DOHH2 (cell line): Measurements from ENCODE around the gene MTHFD2L.

Experiments used
- H3F3A ChIP-seq: fragments of 200-600 bp; sonication (generic), shearing (Covaris generic); 2 replicates; pipeline ENCODE4 v1.6.0; 2016; ENCODE audit warnings: antibody characterized with exemption, mild to moderate bottlenecking; ENCODE audit not compliant: control insufficient read depth, insufficient read depth
- H3K27ac ChIP-seq: fragments of 200-600 bp; sonication (generic); 2 replicates; pipeline ENCODE4 v1.5.1; 2014; ENCODE audit warnings: low read depth, mild to moderate bottlenecking, low read length, moderate library complexity
- H3K27me3 ChIP-seq: fragments of 200-600 bp; sonication (generic); 2 replicates; pipeline ENCODE4 v1.6.1; 2014; ENCODE audit warnings: mild to moderate bottlenecking, low read length, mixed read lengths; ENCODE audit not compliant: control insufficient read depth
- H3K36me3 ChIP-seq: fragments of 200-600 bp; sonication (generic); 2 replicates; pipeline ENCODE4 v1.6.1; 2014; ENCODE audit warnings: mild to moderate bottlenecking, low read length, moderate library complexity, mixed read lengths; ENCODE audit not compliant: control insufficient read depth
- H3K4me1 ChIP-seq: fragments of 200-600 bp; sonication (generic); 2 replicates; pipeline ENCODE4 v1.6.1; 2014; ENCODE audit warnings: mild to moderate bottlenecking, low read length, mixed read lengths; ENCODE audit not compliant: control insufficient read depth
- H3K4me2 ChIP-seq: fragments of 200-600 bp; sonication (generic); 2 replicates; pipeline ENCODE4 v1.6.0; 2014; ENCODE audit warnings: mild to moderate bottlenecking, low read length, moderate library complexity
- H3K4me3 ChIP-seq: fragments of 200-600 bp; sonication (generic); 2 replicates; pipeline ENCODE4 v1.5.1; 2014; ENCODE audit warnings: mild to moderate bottlenecking, low read length, mixed read lengths
- H3K79me2 ChIP-seq: fragments of 200-600 bp; sonication (generic); 2 replicates; pipeline ENCODE4 v1.6.1; 2014; ENCODE audit warnings: mild to moderate bottlenecking, low read length, mixed read lengths; ENCODE audit not compliant: control insufficient read depth
- H3K9me2 ChIP-seq: fragments of 200-600 bp; sonication (generic); replicated peaks from 2 replicates; pipeline ENCODE4 v1.6.1; 2014; ENCODE audit warnings: mild to moderate bottlenecking, low read length, mixed read lengths; ENCODE audit not compliant: control insufficient read depth
- H3K9me3 ChIP-seq: fragments of 200-600 bp; sonication (generic); 2 replicates; pipeline ENCODE4 v1.6.1; 2014; ENCODE audit warnings: antibody characterized with exemption, low read length, mixed read lengths; ENCODE audit not compliant: control insufficient read depth, insufficient read depth
- H4K20me1 ChIP-seq: fragments of 200-600 bp; sonication (generic); 2 replicates; pipeline ENCODE4 v1.6.0; 2014; ENCODE audit warnings: low read depth, mild to moderate bottlenecking, antibody characterized with exemption, low read length, moderate library complexity; ENCODE audit not compliant: control insufficient read depth, insufficient read depth
- EZH2phosphoT487 ChIP-seq: fragments of 200-600 bp; sonication (generic); IDR thresholded peaks from 2 replicates; pipeline ENCODE4 v1.6.1; 2017; ENCODE audit warnings: borderline replicate concordance, mild to moderate bottlenecking, antibody characterized with exemption, low read length, moderate library complexity, mixed read lengths
- TF ChIP-seq, protein P1 (sequence below): fragments of 200-600 bp; sonication (generic); IDR thresholded peaks from one replicate; pipeline ENCODE4 v1.5.1; 2014; ENCODE audit warnings: antibody characterized with exemption, mild to moderate bottlenecking, low read depth, low read length; ENCODE audit not compliant: poor library complexity, severe bottlenecking

MTHFD2L gene

DNA sequence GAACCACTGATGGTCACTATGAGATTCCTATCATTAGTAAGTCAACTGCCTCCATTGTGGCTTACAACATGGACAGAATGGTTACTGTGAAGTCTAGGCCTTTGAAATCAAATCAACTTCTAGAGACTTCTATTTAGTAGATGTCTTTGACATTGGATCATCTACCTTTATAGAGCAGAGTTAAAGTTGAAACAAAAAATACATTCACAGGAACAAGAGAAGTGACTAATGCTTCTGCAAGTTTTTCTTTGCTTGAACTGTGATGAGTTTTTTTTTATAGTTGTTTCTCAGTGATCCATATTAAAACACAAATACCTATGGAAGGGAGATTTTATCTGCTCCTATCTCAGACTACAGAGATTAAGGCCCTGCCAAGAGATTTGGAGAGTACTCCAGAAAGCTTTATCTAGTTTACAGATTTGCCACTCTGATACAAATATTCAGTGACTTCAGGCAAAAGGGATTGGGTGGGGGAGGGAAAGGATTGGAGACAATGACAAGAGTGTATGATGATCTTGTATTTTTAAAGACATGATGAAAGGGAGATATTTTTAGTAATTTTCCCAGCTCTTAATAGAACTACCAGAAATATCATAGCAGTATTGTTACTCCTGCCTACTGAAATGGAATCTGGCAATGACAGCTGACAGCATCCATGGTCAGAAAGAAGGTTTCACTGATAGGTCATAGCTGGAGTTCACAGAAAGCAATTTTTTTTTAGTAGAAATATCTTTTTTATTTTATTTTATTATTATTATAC lies 134.4 kb downstream of the MTHFD2L start:
- no peak overlapping the region for H3K4me2 ChIP-seq
- no peak overlapping the region for H3K27ac ChIP-seq
- no peak for TF ChIP-seq EZH2phosphoT487
- TF ChIP-seq, protein P1, sequence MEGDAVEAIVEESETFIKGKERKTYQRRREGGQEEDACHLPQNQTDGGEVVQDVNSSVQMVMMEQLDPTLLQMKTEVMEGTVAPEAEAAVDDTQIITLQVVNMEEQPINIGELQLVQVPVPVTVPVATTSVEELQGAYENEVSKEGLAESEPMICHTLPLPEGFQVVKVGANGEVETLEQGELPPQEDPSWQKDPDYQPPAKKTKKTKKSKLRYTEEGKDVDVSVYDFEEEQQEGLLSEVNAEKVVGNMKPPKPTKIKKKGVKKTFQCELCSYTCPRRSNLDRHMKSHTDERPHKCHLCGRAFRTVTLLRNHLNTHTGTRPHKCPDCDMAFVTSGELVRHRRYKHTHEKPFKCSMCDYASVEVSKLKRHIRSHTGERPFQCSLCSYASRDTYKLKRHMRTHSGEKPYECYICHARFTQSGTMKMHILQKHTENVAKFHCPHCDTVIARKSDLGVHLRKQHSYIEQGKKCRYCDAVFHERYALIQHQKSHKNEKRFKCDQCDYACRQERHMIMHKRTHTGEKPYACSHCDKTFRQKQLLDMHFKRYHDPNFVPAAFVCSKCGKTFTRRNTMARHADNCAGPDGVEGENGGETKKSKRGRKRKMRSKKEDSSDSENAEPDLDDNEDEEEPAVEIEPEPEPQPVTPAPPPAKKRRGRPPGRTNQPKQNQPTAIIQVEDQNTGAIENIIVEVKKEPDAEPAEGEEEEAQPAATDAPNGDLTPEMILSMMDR = no peak
- H3K4me3 ChIP-seq = no peak overlapping the region
- H3K9me2 ChIP-seq = no peaks in the 10 kb centered on the region
- H3F3A ChIP-seq = no peaks in the 10 kb centered on the region
- H3K79me2 ChIP-seq = no peaks in the 10 kb centered on the region
- no peaks in the 10 kb centered on the region for H4K20me1 ChIP-seq
- H3K4me1 ChIP-seq = peaks cover 3% of the 10 kb centered on the region
- H3K27me3 ChIP-seq = no peaks in the 10 kb centered on the region
- no peaks in the 10 kb centered on the region for H3K36me3 ChIP-seq
- no peaks in the 10 kb centered on the region for H3K9me3 ChIP-seq

DNA sequence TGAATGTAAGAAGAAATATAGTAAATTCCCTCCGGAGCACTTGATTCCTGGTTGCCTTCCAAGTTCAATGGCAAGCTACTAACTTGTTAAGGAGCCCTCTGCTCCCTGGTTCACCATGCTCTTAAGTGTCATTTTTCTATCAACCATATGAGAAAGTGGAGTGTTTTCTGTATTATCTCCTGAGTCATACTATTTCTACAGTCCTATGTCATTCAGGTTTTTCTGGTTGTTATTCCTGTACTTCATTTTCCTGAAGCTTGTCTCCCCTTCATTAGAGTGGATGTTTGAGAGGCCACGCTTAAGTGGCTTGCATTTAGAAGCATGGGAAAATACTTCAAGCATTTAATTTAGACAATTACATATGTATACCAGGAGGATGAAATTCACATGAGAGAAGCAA lies 135.6 kb downstream of the MTHFD2L start:
- Histone ChIP-seq H3F3A (no peaks in the 10 kb centered on the region), H3K4me2 (no peak overlapping the region), H3K79me2 (no peaks in the 10 kb centered on the region), H3K27ac (no peak overlapping the region), H3K9me3 (no peaks in the 10 kb centered on the region), H3K4me3 (no peak overlapping the region), H3K4me1 (peaks cover 15% of the 10 kb centered on the region), H3K36me3 (no peaks in the 10 kb centered on the region), H3K27me3 (no peaks in the 10 kb centered on the region), H4K20me1 (no peaks in the 10 kb centered on the region), H3K9me2 (no peaks in the 10 kb centered on the region)
- TF ChIP-seq, protein P1 = no peak
- no peak for TF ChIP-seq EZH2phosphoT487

DNA sequence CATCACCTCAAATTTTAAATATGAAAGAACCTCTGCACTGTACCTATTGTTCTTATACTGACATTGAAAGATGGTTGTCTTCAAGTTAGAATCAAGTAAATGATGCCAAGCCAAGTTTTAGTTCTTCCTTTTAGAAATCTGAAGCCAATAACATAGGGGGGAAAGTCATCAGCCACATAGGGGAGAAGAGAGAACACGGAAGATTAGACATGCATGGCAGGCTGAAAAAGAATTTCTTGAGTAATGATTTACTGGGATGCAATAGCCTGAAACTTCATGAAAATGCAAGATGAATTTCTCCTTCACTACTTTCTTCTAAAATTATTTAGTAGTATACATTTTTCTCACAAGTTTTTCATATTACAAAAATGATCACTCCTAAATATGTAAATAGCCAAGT lies 136.8 kb downstream of the MTHFD2L start:
- peaks cover 15% of the 10 kb centered on the region for H3K4me1 ChIP-seq
- no peaks in the 10 kb centered on the region for H3K36me3 ChIP-seq
- no peaks in the 10 kb centered on the region for H3K9me3 ChIP-seq
- TF ChIP-seq, protein P1 = no peak
- TF ChIP-seq EZH2phosphoT487 = no peak
- H4K20me1 ChIP-seq = no peaks in the 10 kb centered on the region
- H3K4me2 ChIP-seq = no peak overlapping the region
- H3K27me3 ChIP-seq = no peaks in the 10 kb centered on the region
- no peaks in the 10 kb centered on the region for H3K9me2 ChIP-seq
- H3K79me2 ChIP-seq = no peaks in the 10 kb centered on the region
- H3F3A ChIP-seq = no peaks in the 10 kb centered on the region
- H3K4me3 ChIP-seq = no peak overlapping the region
- no peak overlapping the region for H3K27ac ChIP-seq
